GM21381 (cell line): ENCODE measurements around the gene CSRNP3.
A peak's percentile ranks its signal among the peaks of the same experiment; 100 is the strongest.

Source experiments
- ATAC-seq: cut with Tn5 transposase; IDR thresholded peaks from one replicate; pipeline ENCODE4 v1.9.1; 2021; ENCODE audit warnings: mild to moderate bottlenecking, moderate library complexity; ENCODE audit not compliant: unreplicated experiment

The CSRNP3 gene, protein sequence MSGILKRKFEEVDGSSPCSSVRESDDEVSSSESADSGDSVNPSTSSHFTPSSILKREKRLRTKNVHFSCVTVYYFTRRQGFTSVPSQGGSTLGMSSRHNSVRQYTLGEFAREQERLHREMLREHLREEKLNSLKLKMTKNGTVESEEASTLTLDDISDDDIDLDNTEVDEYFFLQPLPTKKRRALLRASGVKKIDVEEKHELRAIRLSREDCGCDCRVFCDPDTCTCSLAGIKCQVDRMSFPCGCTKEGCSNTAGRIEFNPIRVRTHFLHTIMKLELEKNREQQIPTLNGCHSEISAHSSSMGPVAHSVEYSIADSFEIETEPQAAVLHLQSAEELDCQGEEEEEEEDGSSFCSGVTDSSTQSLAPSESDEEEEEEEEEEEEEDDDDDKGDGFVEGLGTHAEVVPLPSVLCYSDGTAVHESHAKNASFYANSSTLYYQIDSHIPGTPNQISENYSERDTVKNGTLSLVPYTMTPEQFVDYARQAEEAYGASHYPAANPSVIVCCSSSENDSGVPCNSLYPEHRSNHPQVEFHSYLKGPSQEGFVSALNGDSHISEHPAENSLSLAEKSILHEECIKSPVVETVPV

DNA sequence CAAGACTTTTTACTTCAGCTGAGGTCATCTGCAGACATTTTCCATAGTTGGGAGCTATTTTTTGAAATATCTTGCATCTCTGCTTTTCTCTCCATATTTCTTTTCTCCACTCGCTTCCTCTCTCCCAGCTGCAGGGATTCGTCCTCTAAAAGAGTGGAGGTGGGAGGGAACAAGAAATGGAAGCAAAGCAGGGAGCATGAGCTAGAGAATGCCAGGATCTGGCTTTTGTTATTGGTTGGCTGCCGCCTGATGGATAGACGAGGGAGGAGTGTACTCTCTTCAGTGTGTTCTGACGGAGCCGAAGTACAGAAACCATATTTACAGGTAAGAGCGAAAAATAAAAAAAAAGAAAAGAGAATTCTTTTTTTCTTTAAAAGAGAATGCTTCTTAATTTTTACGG, at the start of gene CSRNP3:
TSS of gene CSRNP3 (plus strand) at position 282 of the 400 bp plus-strand sequence. CDS start 125,368 bp downstream, outside the sequence.
- no peak for ATAC-seq

DNA sequence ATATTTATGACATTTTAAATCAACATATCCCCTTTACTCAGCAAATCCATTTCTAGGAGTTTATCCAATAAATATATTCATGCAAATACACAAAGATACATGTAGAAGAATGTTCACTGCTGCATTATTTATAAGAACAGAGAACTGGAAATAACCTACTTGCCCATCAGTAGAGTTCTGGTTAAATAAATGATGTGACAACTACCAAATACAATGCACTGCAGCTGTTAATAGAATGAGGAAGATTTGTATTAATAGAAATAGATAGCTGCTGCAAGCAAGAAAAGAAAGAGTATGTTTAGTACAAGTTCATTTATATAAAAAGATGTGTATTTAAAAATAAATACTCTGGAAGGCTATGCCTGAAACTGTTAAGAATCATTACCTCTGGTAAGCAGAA, 49.3 kb upstream of the CSRNP3 start:
- no peak for ATAC-seq

DNA sequence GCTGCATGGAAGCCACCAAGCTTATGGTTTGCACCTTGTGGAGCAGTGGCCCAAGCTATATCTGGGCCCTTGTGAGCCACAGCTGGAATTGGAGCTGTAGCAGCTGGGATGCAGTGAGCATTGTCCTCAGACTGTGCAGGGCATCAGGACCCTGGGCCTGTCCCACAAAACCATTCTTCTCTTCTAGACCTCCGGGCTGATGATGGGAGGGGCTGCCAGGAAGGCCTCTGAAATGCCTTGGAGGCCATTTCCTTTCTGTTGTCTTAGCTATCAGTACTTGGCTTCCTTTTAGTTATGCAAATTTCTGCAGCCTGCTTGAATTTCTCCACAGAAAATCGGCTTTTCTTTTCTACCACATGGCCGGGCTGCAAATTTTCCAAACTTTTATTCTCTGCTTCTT, 46.4 kb upstream of the CSRNP3 start:
- no peak for ATAC-seq

DNA sequence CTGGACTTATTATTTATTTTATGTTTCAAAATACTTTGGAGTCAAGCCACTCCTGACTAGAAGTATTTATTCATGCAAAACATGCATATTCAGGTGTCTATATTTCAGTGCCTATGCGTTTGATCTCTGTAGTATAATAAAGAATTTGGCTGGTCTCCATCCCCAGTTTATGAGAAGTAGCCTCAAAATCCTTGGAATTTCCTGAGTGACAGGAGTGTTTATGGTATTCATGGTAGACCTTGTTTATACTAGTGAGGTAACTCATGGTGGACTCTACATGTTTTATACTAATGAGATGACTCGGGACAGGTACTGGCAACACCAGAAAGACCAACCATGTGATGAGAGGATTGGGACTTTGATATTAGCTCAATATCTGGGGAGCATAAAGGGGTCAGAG, 43.9 kb upstream of the CSRNP3 start:
- ATAC-seq: no peak

DNA sequence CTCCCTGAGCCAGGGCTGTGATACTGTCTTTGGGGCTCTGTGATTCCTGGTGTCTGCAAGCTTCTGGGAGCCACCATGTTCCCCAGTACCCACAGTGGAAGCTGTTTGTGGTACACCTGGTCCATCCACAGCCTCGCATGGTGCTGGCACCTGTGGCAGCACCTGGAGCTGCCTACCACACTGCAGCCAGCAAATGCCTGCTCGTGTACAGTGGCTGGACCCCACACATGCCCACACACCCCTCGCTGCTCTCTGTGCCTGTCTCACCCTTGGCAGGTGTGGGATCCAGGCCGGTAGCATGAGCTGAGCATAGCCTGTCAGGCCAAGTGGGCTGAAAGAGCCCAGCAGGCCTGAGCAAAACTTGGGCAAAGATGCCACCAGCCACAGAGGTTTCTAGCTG, 41.8 kb upstream of the CSRNP3 start:
- ATAC-seq: no peak

DNA sequence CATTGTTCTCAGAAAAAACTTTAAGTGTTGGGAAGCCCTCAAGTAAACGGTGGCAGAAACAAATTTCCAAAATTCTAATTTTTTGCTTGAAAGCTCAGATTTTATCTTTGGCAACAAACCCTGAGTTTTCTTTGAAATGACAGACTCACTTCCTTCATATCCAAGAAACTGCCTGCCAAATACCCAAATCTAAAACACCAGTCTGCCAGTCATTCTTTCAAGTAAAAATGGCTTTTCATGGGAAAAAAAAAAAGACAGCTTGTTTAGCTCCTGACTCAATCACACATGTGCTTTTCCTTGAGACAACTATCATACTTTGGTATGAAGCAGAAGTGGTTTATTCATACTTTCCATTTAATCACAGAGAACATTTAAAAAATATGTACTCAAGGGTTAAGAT, 40.6 kb upstream of the CSRNP3 start:
- ATAC-seq: no peak

DNA sequence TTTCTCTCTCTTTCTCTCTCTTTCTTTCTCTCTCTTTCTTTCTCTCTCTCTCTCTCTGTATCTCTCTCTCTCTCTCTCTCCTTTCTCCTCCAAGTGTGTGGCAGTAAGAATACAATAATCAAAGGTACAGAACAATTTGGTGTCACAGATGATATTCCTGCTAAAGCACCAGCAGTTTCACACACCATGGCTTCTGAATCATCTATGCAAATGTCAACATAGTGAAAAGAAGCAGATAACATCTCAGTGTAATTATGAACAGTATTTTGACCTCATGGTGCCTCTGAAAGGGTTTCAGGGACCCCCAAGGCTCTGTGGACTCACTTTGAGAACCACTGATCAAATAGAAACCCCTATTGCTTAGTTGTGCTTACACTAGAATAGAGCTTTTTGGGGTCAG, 38.5 kb upstream of the CSRNP3 start:
- no peak for ATAC-seq

DNA sequence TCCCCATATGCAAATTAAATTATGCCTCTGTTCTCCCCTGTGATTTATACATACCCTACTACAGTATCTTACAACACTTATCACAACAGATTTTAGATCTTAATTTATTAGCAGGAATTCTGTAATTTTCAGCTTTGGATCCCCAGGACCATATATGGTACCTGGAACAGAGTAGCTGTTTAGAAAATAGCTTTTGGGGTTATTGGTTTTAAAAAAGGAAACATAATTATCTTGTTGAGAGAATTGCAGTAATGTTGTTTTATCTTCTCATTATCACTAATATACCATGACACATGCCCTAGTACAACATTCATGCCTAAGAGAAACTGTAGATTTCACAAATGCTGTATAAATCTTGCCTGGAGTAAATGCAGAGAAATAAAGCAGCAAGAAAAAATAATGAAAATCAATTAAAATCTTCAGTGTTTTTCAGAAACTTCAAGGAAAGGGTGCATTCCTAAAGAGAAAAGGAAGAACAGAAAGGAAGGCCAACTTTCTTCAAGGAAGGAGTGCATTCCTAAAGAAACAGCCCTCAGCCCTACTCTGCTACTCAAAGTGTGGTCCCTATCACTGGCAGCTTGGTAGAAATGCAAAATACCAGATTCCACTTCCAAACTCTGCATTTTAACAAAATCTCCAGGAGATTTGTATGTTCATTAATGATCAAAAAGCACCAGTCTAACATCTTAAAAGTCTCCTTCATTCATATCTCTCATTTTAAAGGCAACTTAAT, 37.1 kb upstream of the CSRNP3 start:
- ATAC-seq: no peak

DNA sequence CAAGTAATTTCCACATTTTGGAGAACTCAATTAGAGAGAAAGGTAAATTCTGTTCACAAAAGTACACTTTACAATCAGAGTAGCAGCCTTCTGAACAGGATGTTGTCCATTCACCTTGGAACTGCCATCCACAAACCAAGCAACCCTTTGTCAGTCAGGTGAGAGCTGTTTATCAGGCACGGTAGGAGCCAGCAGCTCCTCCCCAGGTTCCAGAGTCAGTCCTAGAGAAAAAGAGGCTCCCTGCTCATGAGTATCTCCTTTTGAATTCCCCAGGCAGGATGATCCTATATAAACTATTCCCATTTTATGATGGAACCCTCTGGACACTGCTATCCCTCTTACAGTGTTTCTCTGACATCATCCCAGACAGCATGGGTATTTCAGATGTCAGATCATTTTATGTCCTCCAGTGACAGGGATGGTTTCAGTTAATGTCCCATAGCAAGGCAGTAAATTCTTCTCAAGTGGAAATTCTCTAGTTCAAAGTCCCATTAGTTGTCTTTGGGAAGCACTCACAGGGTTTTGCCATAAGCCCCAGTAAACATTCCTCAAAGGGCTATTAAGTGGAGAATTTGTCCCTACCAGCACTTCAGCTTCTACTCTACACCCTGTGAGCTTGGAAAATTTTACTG, 34.5 kb upstream of the CSRNP3 start:
- ATAC-seq: no peak

DNA sequence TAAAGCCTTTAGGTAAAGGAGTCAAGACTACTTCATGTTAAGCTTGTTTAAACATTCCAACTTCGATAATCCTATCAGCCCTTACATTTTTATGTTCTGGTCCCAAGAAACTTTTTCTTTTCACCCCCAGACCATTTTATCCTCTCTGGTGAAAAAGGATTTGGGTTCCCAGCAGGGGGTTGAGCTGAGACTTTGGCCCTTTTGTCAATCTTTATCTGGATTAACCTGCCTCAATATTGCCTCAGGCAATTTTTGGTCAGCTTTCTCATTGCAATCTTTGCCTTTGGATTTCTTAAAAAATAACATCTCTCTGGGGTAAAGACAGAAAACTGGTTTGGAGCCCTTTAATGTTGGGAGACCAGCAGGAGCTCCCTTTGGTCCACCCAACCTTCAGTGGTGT, 33.9 kb upstream of the CSRNP3 start:
- no peak for ATAC-seq

DNA sequence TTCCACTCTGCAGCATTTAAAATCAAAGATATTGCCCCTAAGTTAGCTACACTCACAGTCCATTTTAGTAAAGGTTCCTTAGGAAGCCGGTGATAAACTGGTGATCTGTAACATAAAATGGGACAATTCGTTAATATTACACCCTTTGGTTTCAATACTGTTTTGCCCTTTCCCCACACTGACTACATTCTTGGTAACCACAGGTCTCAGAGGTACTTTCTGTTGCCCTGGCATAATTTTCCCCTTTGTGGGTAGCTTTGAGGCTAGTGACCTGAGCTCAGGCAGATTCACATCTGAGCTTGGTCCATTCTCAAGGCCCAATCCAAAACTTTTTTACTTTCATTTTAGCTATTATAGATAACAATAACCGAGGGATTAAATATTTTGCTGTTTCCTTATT, 32.9 kb upstream of the CSRNP3 start:
- ATAC-seq: peak; percentile 60

DNA sequence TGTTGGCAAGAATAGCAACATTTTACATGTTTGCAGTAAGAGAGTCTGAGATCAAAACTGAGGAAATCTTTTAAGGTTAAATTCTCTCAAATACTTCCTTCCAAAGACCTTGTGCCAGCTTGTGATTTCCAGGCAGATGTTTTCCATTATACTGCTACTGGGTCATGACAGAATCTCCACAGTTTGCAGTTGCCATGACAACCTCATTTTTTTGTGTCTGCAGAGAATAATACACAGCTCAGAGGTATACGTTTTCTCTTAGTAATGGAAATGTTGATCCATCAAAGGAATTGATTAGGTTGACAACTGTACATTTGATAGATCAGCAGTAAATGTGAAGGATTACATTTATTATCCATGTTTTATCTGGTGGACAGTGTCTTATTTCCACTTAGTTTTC, 29.1 kb upstream of the CSRNP3 start:
- ATAC-seq: no peak

DNA sequence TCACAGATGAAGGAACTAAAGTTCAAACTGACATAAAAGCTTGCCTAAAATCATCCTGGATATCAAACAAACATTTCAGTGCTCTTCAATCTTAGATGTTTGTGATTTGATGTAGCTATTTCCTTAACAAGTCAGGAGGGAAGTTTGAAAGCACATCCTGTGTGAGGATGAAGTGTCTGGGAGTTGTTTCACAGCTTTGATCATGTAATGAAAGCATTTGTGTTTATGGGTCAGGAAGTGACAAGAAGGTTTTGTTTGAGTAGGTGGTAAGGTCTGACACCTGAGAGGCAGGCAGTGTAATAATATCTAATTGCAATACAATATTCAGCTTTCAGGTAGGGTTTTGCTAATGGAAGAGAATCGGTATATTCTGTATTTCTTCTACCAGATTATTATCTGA, 26.0 kb upstream of the CSRNP3 start:
- ATAC-seq: no peak

DNA sequence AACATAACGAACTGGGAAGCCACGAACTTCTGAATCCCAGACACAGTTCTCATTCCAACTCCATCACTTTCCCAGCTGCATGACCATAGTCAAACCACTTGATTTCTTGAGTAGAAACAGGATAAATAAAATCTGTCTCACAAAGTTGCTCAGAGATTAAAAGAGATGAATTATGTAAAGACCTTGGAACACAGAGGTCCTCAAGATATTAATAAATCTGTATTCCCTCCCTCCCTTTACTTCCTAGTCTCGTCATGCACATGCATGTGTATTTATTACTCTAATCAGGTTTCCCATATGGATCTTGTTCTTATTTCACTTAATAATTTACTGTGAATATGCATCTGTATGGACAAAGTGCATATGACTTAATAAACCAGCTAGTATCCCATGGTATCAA, 21.1 kb upstream of the CSRNP3 start:
- no peak for ATAC-seq

DNA sequence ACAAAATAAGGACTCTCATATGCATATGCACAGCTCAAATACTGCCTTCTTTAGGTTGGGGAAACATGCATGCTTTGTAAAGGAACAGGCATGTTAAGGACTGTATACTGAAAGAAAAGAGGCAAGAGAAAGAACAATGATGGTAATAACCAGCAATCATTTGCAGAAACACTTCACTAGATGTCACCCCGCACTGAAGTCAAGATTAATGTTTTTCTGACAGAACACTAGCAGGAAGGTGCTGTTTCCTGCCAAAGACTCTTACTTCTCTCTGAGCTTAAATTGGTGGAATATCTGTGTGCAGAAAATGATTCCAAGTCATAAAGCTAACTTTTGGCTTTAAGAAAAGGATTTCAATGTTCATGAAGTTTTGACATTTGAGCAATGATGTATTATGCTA, 19.3 kb upstream of the CSRNP3 start:
- no peak for ATAC-seq

DNA sequence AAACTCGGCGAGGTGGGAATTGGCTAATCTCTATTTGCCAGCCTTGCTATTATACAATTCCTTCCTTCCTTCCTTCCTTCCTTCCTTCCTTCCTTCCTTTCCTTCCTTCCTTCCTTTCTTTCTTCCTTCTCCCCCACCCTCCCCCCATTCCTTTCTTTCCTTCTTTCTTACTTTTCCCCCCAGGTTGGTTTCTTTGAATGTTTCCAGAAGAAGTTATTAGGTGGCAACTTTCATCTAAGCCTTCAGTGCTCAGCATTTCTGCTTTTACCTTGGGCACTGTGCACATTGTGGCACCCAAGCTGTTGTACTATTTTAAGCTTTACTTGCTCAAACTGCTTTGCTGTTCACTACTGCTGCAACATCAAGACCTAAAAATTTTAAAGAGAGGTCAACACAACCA, 17.2 kb upstream of the CSRNP3 start:
- ATAC-seq: no peak

DNA sequence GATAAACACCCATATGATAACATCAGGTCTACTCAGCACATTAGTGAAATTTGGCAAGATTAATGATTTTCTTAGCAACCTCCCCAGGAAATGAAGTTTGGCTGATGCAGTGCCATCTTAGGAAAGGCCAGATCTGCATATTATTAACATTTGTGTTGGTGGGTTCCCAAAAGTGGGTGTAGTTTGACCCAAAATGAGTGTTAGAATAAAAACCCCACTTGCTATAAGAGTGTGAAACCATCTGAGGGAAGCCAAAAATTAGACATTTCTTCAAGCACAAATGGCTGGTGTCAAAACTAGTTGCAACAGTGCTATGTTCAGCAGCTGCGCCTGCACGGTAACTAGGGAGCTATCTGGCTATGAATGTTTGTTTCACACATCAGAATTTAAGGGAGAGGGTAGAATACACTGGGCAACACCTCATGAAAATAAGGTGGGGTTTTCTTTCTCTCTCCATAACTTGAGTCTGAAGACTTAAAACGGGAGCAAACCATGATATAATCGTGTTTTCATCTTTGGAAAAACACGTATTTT, 15.9 kb upstream of the CSRNP3 start:
- ATAC-seq: no peak

DNA sequence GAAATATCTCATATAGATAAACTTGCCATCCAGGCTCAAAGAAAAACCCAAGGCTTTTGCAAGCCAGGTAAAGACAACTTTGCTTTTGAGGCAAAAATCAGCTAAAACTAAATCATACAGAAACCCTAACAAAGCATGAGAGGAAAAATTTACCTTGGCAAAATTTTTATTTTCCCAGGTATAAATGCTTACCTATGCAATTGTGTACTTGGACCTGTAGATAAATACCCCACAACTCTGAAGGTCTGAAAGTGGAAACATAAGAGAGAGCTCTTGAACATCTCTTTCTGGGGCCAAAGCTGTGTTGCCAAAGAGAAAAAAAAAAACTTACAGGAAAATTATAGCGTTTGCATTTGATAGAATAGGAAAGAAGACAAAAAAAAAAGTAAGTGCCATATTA, 14.6 kb upstream of the CSRNP3 start:
- ATAC-seq: no peak

DNA sequence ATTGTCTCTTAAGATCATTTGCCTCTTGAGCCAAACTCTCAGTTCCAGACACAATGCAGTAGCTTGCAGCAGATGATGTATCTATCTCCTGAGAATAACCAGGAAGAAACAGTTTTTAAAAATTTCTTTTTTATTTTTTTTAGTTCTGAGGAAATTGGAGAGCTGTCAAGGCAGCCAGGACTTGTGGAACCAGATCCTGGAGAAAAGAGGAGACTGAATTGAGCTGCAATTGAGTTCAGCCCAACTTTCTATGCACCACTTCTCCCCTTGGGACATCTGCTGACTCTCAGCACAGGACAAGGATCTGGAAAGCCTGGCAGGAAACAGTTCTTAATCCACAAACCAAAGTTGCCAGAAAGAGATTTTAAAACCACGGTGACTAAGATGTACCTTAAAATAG, 13.5 kb upstream of the CSRNP3 start:
- ATAC-seq: no peak

DNA sequence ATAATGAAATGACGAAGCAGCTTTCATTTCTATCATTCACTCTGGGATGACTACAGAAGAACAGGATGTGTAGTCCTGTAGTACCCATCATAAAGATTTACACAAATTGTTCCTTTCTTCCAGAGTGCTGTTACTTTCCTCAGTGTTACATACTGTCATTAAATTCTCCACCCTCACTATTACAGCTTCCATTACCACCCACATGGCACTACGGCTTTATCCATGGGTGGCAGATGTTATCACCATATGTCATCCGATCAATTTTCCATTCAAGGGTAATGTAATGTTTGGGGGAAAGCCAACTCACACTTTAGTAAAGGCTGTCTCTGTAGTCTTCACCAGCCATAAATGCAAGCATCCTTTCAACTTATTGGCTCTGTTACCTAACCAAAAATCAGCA, 7.1 kb upstream of the CSRNP3 start:
- ATAC-seq: no peak

DNA sequence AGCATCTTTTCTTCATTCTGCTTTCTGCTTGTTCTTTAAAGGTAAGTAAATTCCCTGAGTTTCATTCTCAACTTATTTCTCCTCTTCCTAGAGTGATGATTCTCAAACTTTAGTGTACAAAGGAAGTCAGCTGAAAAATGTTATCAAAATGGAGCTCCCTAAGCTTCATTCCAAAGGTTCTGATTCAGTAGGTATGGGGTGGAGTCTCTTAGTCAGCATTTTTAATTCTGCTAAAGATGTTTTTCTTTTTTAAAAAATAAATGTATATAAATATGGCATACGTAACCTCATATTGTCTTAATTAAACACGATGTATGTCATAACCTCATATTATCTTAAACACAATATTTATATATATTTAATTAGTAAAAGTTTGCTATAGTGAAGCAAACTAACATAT, 3.1 kb upstream of the CSRNP3 start:
- no peak for ATAC-seq
